Liver (tissue), 3 donors: ENCODE measurements around the gene LSM7.

Experiments
- CTCF ChIP-seq: fragments of 150-350 bp; IDR thresholded peaks from 2 replicates; pipeline ENCODE4 v1.5.1; 2017; ENCODE audit warnings: improper control_type of control experiment, low read depth, low read length; ENCODE audit not compliant: missing input control
- EGR1 ChIP-seq, 2 donors: IDR thresholded peaks; 2 replicates each; pipeline ENCODE4 v1.6.1; 2016 to 2018; ENCODE audit warnings: antibody characterized with exemption in 2 of 2, low read depth in 2 of 2
- HNF4G ChIP-seq: IDR thresholded peaks from 2 replicates; pipeline ENCODE4 v1.6.1; 2016; ENCODE audit warnings: antibody characterized with exemption
- JUND ChIP-seq, 2 donors: IDR thresholded peaks; 2 replicates each; pipeline ENCODE4 v1.6.1; 2016; ENCODE audit warnings: antibody characterized with exemption in 2 of 2
- MAX ChIP-seq: IDR thresholded peaks from 2 replicates; pipeline ENCODE4 v1.6.1; 2016; ENCODE audit warnings: antibody characterized with exemption
- RAD21 ChIP-seq, 2 donors: IDR thresholded peaks; 2 replicates each; pipeline ENCODE4 v1.6.1; 2016; ENCODE audit warnings: antibody characterized with exemption in 2 of 2, mild to moderate bottlenecking in 2 of 2
- RXRA ChIP-seq, 2 donors: IDR thresholded peaks; 2 replicates each; pipeline ENCODE4 v1.6.1; 2017 to 2018; ENCODE audit warnings: antibody characterized with exemption in 2 of 2, mild to moderate bottlenecking in 1 of 2
- SP1 ChIP-seq: IDR thresholded peaks from 2 replicates; pipeline ENCODE4 v1.6.1; 2018; ENCODE audit warnings: antibody characterized with exemption, mild to moderate bottlenecking
- TAF1 ChIP-seq: conservative IDR thresholded peaks from 2 replicates; pipeline ENCODE4 v1.6.1; 2016; ENCODE audit warnings: antibody characterized with exemption, mild to moderate bottlenecking
- YY1 ChIP-seq: IDR thresholded peaks from 2 replicates; pipeline ENCODE4 v1.6.1; 2016; ENCODE audit warnings: antibody characterized with exemption, mild to moderate bottlenecking
- TF ChIP-seq, protein P1 (sequence below): IDR thresholded peaks from 2 replicates; pipeline ENCODE4 v1.6.1; 2016; ENCODE audit warnings: antibody characterized with exemption, mild to moderate bottlenecking
- TF ChIP-seq, protein P2 (sequence below): IDR thresholded peaks from 2 replicates; pipeline ENCODE4 v1.6.1; 2016; ENCODE audit warnings: antibody characterized with exemption
- donor health status: healthy.
- donor health status: healthy.

- TF ChIP-seq CTCF (no peak), YY1 (no peak), MAX (no peak), JUND (IDR thresholded peaks at IDR 0.05) (no peak), RAD21 (IDR thresholded peaks at IDR 0.05) (no peak), SP1 (no peak), EGR1 (IDR thresholded peaks at IDR 0.05; ENCODE audit: low read depth in 2 of 2) (no peak), TAF1 (no peak), HNF4G (no peak), RXRA (IDR thresholded peaks at IDR 0.05) (no peak)
- TF ChIP-seq, protein P1, sequence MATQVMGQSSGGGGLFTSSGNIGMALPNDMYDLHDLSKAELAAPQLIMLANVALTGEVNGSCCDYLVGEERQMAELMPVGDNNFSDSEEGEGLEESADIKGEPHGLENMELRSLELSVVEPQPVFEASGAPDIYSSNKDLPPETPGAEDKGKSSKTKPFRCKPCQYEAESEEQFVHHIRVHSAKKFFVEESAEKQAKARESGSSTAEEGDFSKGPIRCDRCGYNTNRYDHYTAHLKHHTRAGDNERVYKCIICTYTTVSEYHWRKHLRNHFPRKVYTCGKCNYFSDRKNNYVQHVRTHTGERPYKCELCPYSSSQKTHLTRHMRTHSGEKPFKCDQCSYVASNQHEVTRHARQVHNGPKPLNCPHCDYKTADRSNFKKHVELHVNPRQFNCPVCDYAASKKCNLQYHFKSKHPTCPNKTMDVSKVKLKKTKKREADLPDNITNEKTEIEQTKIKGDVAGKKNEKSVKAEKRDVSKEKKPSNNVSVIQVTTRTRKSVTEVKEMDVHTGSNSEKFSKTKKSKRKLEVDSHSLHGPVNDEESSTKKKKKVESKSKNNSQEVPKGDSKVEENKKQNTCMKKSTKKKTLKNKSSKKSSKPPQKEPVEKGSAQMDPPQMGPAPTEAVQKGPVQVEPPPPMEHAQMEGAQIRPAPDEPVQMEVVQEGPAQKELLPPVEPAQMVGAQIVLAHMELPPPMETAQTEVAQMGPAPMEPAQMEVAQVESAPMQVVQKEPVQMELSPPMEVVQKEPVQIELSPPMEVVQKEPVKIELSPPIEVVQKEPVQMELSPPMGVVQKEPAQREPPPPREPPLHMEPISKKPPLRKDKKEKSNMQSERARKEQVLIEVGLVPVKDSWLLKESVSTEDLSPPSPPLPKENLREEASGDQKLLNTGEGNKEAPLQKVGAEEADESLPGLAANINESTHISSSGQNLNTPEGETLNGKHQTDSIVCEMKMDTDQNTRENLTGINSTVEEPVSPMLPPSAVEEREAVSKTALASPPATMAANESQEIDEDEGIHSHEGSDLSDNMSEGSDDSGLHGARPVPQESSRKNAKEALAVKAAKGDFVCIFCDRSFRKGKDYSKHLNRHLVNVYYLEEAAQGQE: no peak
- TF ChIP-seq, protein P2, sequence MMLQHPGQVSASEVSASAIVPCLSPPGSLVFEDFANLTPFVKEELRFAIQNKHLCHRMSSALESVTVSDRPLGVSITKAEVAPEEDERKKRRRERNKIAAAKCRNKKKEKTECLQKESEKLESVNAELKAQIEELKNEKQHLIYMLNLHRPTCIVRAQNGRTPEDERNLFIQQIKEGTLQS: no peak
Observed at GRCh38 chr19:2323707-2324106, 4.7 kb downstream of the LSM7 start.
